Mesodermal cell (in vitro differentiated cells): ENCODE data around the gene PRKCSH.

ENCODE experiments used
- H3K27ac ChIP-seq: 2 replicates; pipeline ENCODE4 v1.7.0; 2013; ENCODE audit warnings: mild to moderate bottlenecking, low read depth, low read length, moderate library complexity; ENCODE audit not compliant: severe bottlenecking
- H3K36me3 ChIP-seq: 2 replicates; pipeline ENCODE4 v1.7.1; 2013; ENCODE audit warnings: mild to moderate bottlenecking, low read length, moderate library complexity; ENCODE audit not compliant: control insufficient read depth, insufficient read depth
- H3K4me1 ChIP-seq: one replicate; pipeline ENCODE4 v1.7.1; 2013; ENCODE audit warnings: mild to moderate bottlenecking, low read length; ENCODE audit not compliant: insufficient read depth, control insufficient read depth, poor library complexity, severe bottlenecking
- H3K4me3 ChIP-seq: 2 replicates; pipeline ENCODE4 v1.7.0; 2013; ENCODE audit warnings: low read length, control low read depth, mild to moderate bottlenecking; ENCODE audit not compliant: insufficient read depth, poor library complexity, severe bottlenecking; ENCODE audit errors: extremely low read depth
- H3K9me3 ChIP-seq: 2 replicates; pipeline ENCODE4 v1.7.1; 2013; ENCODE audit warnings: mild to moderate bottlenecking, low read length, moderate library complexity; ENCODE audit not compliant: control insufficient read depth
- WGBS, 2 experiments: methylation state at CpG; one replicate each; pipeline ENCODE4 v1.1.5; 2013; ENCODE audit warnings: missing lambda C conversion rate in 2 of 2; ENCODE audit not compliant: insufficient coverage in 2 of 2; 5-methylcytosine and 5-hydroxymethylcytosine counted together

PRKCSH gene

GRCh38 chr19:11444059-11444458 lies 8.6 kb downstream of the PRKCSH start:
- H3K4me1 ChIP-seq, result no peaks in the 10 kb centered on the region
- no peaks in the 10 kb centered on the region for H3K9me3 ChIP-seq
- H3K4me3 ChIP-seq, result no peak overlapping the region
- WGBS, 2 experiments, result 93 to 97% methylated on average over 3 to 4 of the region's 5 CpGs
- no peak overlapping the region for H3K27ac ChIP-seq
- peaks cover 84% of the 10 kb centered on the region for H3K36me3 ChIP-seq

DNA sequence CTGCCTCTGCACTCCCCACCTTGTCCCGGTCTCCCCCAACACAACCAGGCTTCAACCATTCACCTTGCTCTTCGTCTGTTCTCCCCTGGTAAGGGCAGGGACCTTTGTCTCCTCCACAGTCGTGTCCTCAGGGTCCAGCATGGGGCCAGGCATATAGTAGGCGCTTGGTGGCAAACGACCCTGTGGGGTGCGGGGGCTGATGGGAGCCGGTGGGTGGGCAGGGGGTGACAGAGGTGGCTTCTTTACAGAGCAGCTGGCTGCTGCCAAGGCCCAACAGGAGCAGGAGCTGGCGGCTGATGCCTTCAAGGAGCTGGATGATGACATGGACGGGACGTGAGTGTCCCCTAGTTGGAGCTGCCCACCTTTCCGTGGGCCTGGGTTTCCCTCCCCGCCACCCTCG lies 9.7 kb downstream of the PRKCSH start:
- peaks cover 88% of the 10 kb centered on the region for H3K36me3 ChIP-seq
- WGBS, 2 experiments, result 97 to 98% methylated on average over 11 to 12 of the region's 13 CpGs

DNA sequence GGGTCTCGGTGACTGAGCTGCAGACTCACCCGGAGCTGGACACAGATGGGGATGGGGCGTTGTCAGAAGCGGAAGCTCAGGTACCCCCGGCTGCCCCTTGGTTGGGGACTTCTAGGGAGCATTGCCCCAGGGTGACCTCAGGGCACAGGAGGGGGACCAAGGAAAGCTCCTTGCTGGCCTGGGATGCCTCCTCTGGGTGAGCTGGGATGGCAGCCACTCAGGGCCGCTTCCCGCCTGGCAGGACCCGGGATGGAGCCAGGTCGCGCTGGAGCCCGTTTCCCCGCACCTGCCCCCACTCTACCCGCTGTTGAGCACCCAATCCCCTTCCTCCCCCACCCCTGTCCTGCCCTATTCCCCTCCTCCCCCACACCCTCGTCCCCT lies 10.8 kb downstream of the PRKCSH start:
- H3K27ac ChIP-seq, result no peak overlapping the region
- H3K4me1 ChIP-seq, result no peaks in the 10 kb centered on the region
- no peaks in the 10 kb centered on the region for H3K9me3 ChIP-seq
- H3K4me3 ChIP-seq, result no peak overlapping the region
- WGBS, 2 experiments, result 88 to 94% methylated on average over 9 to 14 of the region's 14 CpGs
- peaks cover 90% of the 10 kb centered on the region for H3K36me3 ChIP-seq

More for the DNA sequence above, 9.7 kb downstream of the PRKCSH start:
- H3K27ac ChIP-seq, result no peak overlapping the region
- no peaks in the 10 kb centered on the region for H3K9me3 ChIP-seq
- no peaks in the 10 kb centered on the region for H3K4me1 ChIP-seq
- H3K4me3 ChIP-seq, result no peak overlapping the region

GRCh38 chr19:11446652-11447301 lies 11.3 kb downstream of the PRKCSH start:
- no peaks in the 10 kb centered on the region for H3K9me3 ChIP-seq
- no peak overlapping the region for H3K27ac ChIP-seq
- peaks cover 84% of the 10 kb centered on the region for H3K36me3 ChIP-seq
- WGBS, 2 experiments, result 70 to 72% methylated on average over 8 to 15 of the region's 23 CpGs
- H3K4me1 ChIP-seq, result no peaks in the 10 kb centered on the region
- H3K4me3 ChIP-seq, result no peak overlapping the region

- WGBS, 2 experiments, result 96 to 97% methylated on average over 30 to 32 of the region's 35 CpGs
- Histone ChIP-seq H3K36me3 (peaks cover 76% of the 10 kb centered on the region), H3K4me1 (no peaks in the 10 kb centered on the region), H3K4me3 (no peak overlapping the region), H3K9me3 (no peaks in the 10 kb centered on the region), H3K27ac (no peak overlapping the region)
These were observed 12.2 kb downstream of the PRKCSH start for GRCh38 chr19:11447347-11448262.

- Histone ChIP-seq H3K9me3 (no peaks in the 10 kb centered on the region), H3K27ac (no peak overlapping the region), H3K4me1 (no peaks in the 10 kb centered on the region), H3K4me3 (no peak overlapping the region), H3K36me3 (peaks cover 68% of the 10 kb centered on the region)
- 87 to 95% methylated on average over 3 to 10 of the region's 13 CpGs for WGBS, 2 experiments
These were observed 13.0 kb downstream of the PRKCSH start for GRCh38 chr19:11448410-11448809.

DNA sequence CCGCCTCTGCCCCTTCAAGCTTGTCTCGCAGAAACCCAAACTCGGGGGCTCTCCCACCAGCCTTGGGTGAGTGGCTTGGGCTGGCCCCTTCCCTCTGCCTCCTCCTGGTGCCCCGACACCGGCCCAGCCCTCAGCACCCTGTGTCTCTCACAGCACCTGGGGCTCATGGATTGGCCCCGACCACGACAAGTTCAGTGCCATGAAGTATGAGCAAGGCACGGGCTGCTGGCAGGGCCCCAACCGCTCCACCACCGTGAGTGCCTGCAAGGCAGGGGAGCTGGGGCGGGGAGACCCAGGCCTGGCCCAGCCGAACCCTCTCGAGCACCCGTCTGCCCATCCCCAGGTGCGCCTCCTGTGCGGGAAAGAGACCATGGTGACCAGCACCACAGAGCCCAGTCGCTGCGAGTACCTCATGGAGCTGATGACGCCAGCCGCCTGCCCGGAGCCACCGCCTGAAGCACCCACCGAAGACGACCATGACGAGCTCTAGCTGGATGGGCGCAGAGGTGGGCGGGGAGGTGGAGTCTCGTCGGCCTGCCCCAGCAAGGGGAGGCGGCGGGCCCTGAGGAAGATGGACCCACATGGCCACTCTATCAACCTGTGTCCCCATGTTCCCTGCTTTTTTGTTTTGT lies 13.6 kb downstream of the PRKCSH start:
- no peaks in the 10 kb centered on the region for H3K4me1 ChIP-seq
- H3K4me3 ChIP-seq, result no peak overlapping the region
- no peak overlapping the region for H3K27ac ChIP-seq
- 97 to 98% methylated on average over 25 to 30 of the region's 31 CpGs for WGBS, 2 experiments
- no peaks in the 10 kb centered on the region for H3K9me3 ChIP-seq
- H3K36me3 ChIP-seq, result peaks cover 62% of the 10 kb centered on the region

DNA sequence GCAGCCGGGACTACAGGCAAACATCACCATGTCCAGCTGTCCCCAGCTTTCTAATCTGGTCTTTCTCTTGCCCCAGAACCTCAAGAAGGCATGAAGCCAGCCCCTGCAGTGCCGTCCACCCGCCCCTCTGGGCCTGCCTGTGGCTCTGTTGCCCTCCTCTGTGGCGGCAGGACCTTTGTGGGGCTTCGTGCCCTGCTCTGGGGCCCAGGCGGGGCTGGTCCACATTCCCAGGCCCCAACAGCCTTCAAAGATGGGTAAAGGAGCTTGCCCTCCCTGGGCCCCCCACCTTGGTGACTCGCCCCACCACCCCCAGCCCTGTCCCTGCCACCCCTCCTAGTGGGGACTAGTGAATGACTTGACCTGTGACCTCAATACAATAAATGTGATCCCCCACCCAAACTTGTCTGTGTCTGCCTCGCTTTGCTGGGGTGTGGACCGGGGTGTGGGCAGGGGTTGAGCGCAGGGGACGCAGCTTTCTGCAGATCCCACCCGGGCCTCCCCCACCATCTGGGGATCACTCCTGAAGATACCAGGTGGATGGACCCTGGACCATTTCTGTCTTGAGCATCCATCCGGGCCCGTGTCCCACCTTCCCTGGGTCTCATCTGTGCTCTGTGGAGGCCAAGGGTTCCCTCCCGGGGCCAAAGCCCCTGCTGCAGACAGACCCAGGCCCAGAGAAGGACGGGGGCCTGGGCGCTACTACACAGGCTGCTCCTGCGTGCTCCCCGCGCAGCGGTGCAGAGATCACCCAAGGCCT lies 15.3 kb downstream of the PRKCSH start:
- peaks cover 49% of the 10 kb centered on the region for H3K36me3 ChIP-seq
- H3K4me3 ChIP-seq, result no peak overlapping the region
- no peaks in the 10 kb centered on the region for H3K4me1 ChIP-seq
- WGBS, 2 experiments, result 93 to 97% methylated on average over 13 to 17 of the region's 21 CpGs
- H3K9me3 ChIP-seq, result no peaks in the 10 kb centered on the region
- no peak overlapping the region for H3K27ac ChIP-seq

DNA sequence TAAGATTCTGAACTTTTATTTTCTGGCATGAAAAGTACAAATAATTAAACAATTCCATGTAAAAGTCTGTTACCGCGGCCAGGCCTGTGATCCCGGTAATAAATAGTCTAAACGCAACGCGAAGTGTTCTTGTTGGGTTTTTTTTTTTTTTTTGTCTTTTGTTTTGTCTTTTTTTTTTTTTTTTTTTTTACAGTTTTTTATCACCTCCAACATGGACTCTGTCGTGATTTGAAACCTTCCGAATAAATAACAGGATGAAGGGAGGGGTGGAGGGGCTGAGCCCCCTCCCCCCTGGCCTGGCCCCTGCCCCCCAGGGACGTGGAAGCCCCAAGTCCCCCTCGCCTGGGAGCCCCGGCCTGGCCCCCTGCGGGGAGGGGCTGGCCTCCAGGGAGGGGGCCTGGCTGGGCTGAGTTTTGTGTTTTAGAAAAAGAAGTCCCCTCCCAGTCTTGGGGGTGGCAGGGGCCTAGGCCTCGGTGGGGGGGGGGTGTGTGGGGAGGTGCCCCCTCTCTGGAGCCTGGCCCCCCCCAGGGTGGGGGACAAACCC lies 16.0 kb downstream of the PRKCSH start:
- no peaks in the 10 kb centered on the region for H3K9me3 ChIP-seq
- H3K4me1 ChIP-seq, result no peaks in the 10 kb centered on the region
- H3K27ac ChIP-seq, result no peak overlapping the region
- H3K4me3 ChIP-seq, result no peak overlapping the region
- WGBS, 2 experiments, result 70% methylated on average over 2 of the region's 13 CpGs; no CpG with 5 or more reads in 1 of the 2 experiments
- H3K36me3 ChIP-seq, result peaks cover 48% of the 10 kb centered on the region
